Type B pancreatic cell (in vitro differentiated cells): ENCODE results near the gene MEA1. TPM values are rescaled to one million over a fixed set of nuclear protein-coding genes. Genes with fewer than 3 reads are reported as not detected.
A peak's percentile ranks its signal among the peaks of the same experiment; 100 is the strongest.

ENCODE experiments used
- DNase-seq: peaks from one replicate; pipeline ENCODE4 v3.0.0; 2021; ENCODE audit warnings: mixed read lengths; ENCODE audit not compliant: unreplicated experiment; ENCODE audit errors: extremely low spot score
- H3K27ac Mint-ChIP-seq: 2 replicates; pipeline ENCODE4 v1.8.0; 2021; ENCODE audit warnings: mild to moderate bottlenecking, mixed read lengths
- H3K27me3 Mint-ChIP-seq: 2 replicates; pipeline ENCODE4 v1.8.0; 2021; ENCODE audit warnings: mixed read lengths
- H3K36me3 Mint-ChIP-seq: 2 replicates; pipeline ENCODE4 v1.8.0; 2021; ENCODE audit warnings: mixed read lengths
- H3K4me1 Mint-ChIP-seq: one replicate; pipeline ENCODE4 v1.8.0; 2021; ENCODE audit warnings: mixed read lengths; ENCODE audit not compliant: unreplicated experiment
- H3K4me3 Mint-ChIP-seq: 2 replicates; pipeline ENCODE4 v1.8.0; 2021; ENCODE audit warnings: mild to moderate bottlenecking, mixed read lengths
- H3K9me3 Mint-ChIP-seq: 2 replicates; pipeline ENCODE4 v1.8.0; 2021; ENCODE audit warnings: mixed read lengths
- CTCF ChIP-seq: fragments of 200-600 bp; sonication (generic); conservative IDR thresholded peaks from 2 replicates; pipeline ENCODE4 v1.5.0; 2021; ENCODE audit warnings: antibody characterized with exemption, mild to moderate bottlenecking
- long read RNA-seq: library from polyadenylated mRNA; unstranded; transcript quantifications from one replicate; pipeline ENCODE4 v2.0.0, GENCODE V29; 2020
- total RNA-seq: library from RNA; stranded (reverse); gene quantifications from 2 replicates; pipeline ENCODE4 v1.2.1, GENCODE V29; 2021; ENCODE audit warnings: low replicate concordance

Gene MEA1
- total RNA-seq, result 54.1 and 67.5 TPM in 2 replicates
- long read RNA-seq, transcript MEA1-202 (3 exons, 2,152 nt), result minor isoform, 6 of 32 reads
- long read RNA-seq, transcript MEA1-204 (4 exons, 1,004 nt), result major isoform, 25 of 32 reads
- long read RNA-seq, partial matches to known transcripts, result 0 of 32 reads
- long read RNA-seq, other reads (novel, unspliced or antisense), result 1 of 32 reads

- H3K9me3 Mint-ChIP-seq, result no peaks in the 10 kb centered on the region
- peaks cover 26% of the 10 kb centered on the region for H3K4me1 Mint-ChIP-seq
- peaks cover 8% of the 10 kb centered on the region for H3K36me3 Mint-ChIP-seq
- peak; percentile 99 for DNase-seq
- H3K27me3 Mint-ChIP-seq, result no peaks in the 10 kb centered on the region
- H3K27ac Mint-ChIP-seq, result peak within 1 kb of the TSS; percentile 92
- no peak for TF ChIP-seq CTCF
- H3K4me3 Mint-ChIP-seq, result peak within 1 kb of the TSS; percentile 98
These were observed at the start of gene MEA1, which contains the start of gene KLHDC3 for GRCh38 chr6:43013843-43014433. MEA1 (minus strand) TSS chr6:43013946; CDS start chr6:43013813, 133 bp downstream. KLHDC3 (plus strand) TSS chr6:43014249; CDS start chr6:43017193, 2,944 bp downstream.

DNA sequence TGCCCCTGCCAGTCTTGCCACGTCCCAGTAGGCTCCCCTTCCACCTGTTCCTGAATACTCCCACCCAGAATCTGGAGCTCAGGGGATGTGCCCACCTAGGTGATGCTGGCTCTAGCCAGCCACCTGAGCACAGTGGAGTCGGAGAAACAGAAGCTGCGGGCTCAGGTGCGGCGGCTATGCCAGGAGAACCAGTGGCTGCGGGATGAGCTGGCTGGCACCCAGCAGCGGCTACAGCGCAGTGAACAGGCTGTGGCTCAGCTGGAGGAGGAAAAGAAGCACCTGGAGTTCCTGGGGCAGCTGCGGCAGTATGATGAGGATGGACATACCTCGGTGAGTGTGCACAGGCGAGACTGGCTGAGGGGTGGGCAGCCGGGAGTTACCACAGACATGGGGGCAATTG lies 49.1 kb upstream of the MEA1 start:
- H3K27ac Mint-ChIP-seq, result no peak overlapping the region
- peaks cover 8% of the 10 kb centered on the region for H3K36me3 Mint-ChIP-seq
- H3K4me3 Mint-ChIP-seq, result no peak overlapping the region
- no peaks in the 10 kb centered on the region for H3K27me3 Mint-ChIP-seq
- H3K4me1 Mint-ChIP-seq, result peaks cover 29% of the 10 kb centered on the region
- no peak for TF ChIP-seq CTCF
- no peak for DNase-seq
- no peaks in the 10 kb centered on the region for H3K9me3 Mint-ChIP-seq

DNA sequence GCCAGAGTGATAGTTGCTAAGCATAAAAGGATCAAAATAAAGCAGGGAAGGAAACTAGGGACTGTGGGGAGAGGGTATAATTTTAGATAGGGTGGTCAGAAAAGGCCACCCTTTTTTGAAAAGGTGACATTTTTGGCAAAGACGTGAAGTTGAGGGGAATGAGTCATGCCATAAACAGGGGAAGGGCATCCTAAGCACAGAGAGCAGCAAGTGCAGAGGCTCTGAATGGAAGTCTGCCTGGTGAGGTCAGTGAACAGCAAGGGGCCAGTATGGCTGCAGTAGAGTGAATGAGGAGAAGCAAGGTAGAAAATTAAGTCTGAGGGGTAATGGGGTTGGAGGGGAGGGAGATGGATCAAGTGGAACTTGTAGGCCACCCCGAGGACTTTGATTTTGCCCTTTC lies 48.1 kb upstream of the MEA1 start:
- Mint-ChIP-seq H3K4me3 (peak overlapping the region; percentile 26), H3K27me3 (no peaks in the 10 kb centered on the region), H3K36me3 (peaks cover 8% of the 10 kb centered on the region), H3K4me1 (peaks cover 29% of the 10 kb centered on the region), H3K27ac (no peak overlapping the region), H3K9me3 (no peaks in the 10 kb centered on the region)
- DNase-seq, result no peak
- TF ChIP-seq CTCF, result no peak

GRCh38 chr6:43060755-43061633 lies 47.2 kb upstream of the MEA1 start:
- no peak for TF ChIP-seq CTCF
- peak overlapping the region; percentile 99 for H3K27ac Mint-ChIP-seq
- no peaks in the 10 kb centered on the region for H3K27me3 Mint-ChIP-seq
- H3K4me3 Mint-ChIP-seq, result peak overlapping the region; percentile 98
- peaks cover 8% of the 10 kb centered on the region for H3K36me3 Mint-ChIP-seq
- H3K9me3 Mint-ChIP-seq, result no peaks in the 10 kb centered on the region
- peaks cover 33% of the 10 kb centered on the region for H3K4me1 Mint-ChIP-seq
- DNase-seq, result no peak

- no peaks in the 10 kb centered on the region for H3K9me3 Mint-ChIP-seq
- peaks cover 36% of the 10 kb centered on the region for H3K4me1 Mint-ChIP-seq
- no peak for DNase-seq
- H3K4me3 Mint-ChIP-seq, result peak overlapping the region; percentile 98
- no peak for TF ChIP-seq CTCF
- H3K27me3 Mint-ChIP-seq, result no peaks in the 10 kb centered on the region
- H3K27ac Mint-ChIP-seq, result peak overlapping the region; percentile 99
- H3K36me3 Mint-ChIP-seq, result peaks cover 13% of the 10 kb centered on the region
These were observed 46.4 kb upstream of the MEA1 start for GRCh38 chr6:43060034-43060754.
